Pons (tissue), 1 donor: ENCODE measurements around the gene LRRC25.

Experiments
- DNase-seq: peaks from one replicate; pipeline ENCODE4 v3.0.0-alpha.2; 2016; ENCODE audit warnings: low spot score

LRRC25 gene

GRCh38 chr19:18345296-18345695 lies 52.1 kb downstream of the LRRC25 start:
- no peak for DNase-seq

- no peak for DNase-seq
These were observed 52.9 kb downstream of the LRRC25 start for GRCh38 chr19:18344582-18344950.

- no peak for DNase-seq
These were observed 55.3 kb downstream of the LRRC25 start for GRCh38 chr19:18342090-18342632.
